Tibial nerve (tissue), 4 donors: ENCODE results near the gene RFX7.

Source experiments
- EP300 ChIP-seq, 2 donors: sonication (generic); formaldehyde crosslinking; IDR thresholded peaks; one replicate each; pipeline ENCODE4 v1.6.1; 2017; ENCODE audit warnings: antibody characterized with exemption in 2 of 2, mild to moderate bottlenecking in 1 of 2
- POLR2A ChIP-seq, 2 donors: fragments of 450-650 bp; IDR thresholded peaks; one replicate each; pipeline ENCODE4 v1.6.1; 2017; ENCODE audit warnings: antibody characterized with exemption in 2 of 2, mild to moderate bottlenecking in 2 of 2, moderate library complexity in 2 of 2
- TF ChIP-seq, protein P1 (sequence below), 5 experiments: fragments of 200-600 bp in 3 of 5; fragments of 450-650 bp in 2 of 5; sonication (generic) in 3 of 5; IDR thresholded peaks; one replicate each; pipeline ENCODE4 v1.5.1; 2016 to 2019; ENCODE audit warnings: antibody characterized with exemption in 5 of 5, mild to moderate bottlenecking in 3 of 5, moderate library complexity in 2 of 5

- TF ChIP-seq, protein P1, sequence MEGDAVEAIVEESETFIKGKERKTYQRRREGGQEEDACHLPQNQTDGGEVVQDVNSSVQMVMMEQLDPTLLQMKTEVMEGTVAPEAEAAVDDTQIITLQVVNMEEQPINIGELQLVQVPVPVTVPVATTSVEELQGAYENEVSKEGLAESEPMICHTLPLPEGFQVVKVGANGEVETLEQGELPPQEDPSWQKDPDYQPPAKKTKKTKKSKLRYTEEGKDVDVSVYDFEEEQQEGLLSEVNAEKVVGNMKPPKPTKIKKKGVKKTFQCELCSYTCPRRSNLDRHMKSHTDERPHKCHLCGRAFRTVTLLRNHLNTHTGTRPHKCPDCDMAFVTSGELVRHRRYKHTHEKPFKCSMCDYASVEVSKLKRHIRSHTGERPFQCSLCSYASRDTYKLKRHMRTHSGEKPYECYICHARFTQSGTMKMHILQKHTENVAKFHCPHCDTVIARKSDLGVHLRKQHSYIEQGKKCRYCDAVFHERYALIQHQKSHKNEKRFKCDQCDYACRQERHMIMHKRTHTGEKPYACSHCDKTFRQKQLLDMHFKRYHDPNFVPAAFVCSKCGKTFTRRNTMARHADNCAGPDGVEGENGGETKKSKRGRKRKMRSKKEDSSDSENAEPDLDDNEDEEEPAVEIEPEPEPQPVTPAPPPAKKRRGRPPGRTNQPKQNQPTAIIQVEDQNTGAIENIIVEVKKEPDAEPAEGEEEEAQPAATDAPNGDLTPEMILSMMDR (IDR thresholded peaks at IDR 0.05) = no peak
- TF ChIP-seq POLR2A (IDR thresholded peaks at IDR 0.05) (no peak), EP300 (IDR thresholded peaks at IDR 0.05) (no peak)
Observed at GRCh38 chr15:56088389-56088788, 155.3 kb downstream of the RFX7 start.
